Caco-2 (cell line): Measurements from ENCODE around the gene MELTF. TPM values are rescaled to one million over a fixed set of nuclear protein-coding genes. Genes with fewer than 3 reads are reported as not detected.

Experiments used
- BruUV-seq: library from RNA; stranded (reverse); fragments of 400-500 nt; replicated peaks from 2 replicates; lab custom pipeline; 2021; lab: Mats Ljungman, UMichigan
- CTCF ChIA-PET: fragments of 300-600 bp; sonication (Branson Sonifier 250); formaldehyde crosslinking; loops from one replicate; lab custom pipeline; 2022; ENCODE audit warnings: antibody characterized with exemption; lab: Charles Lee
- POLR2A ChIA-PET: fragments of 300-600 bp; sonication (Branson Sonifier 250); formaldehyde crosslinking; loops from one replicate; lab custom pipeline; 2022; ENCODE audit warnings: antibody characterized with exemption; lab: Charles Lee
- DNase-seq, 2 experiments: peaks; one replicate each; pipeline versions ENCODE4 v3.0.0 to v3.0.0-alpha.2; 2020 to 2022
- H3K27me3 ChIP-seq: replicated peaks from 2 replicates; pipeline ENCODE4 v1.6.0; 2011; ENCODE audit warnings: low read length; ENCODE audit not compliant: control insufficient read depth, insufficient read depth
- H3K36me3 ChIP-seq: 2 replicates; pipeline ENCODE4 v1.5.1; 2011; ENCODE audit warnings: low read length; ENCODE audit not compliant: control insufficient read depth, insufficient read depth
- H3K4me1 ChIP-seq: fragments of 250-450 bp; sonication (Bioruptor Pico); 2 replicates; pipeline ENCODE4 v1.5.1; 2020; ENCODE audit warnings: mild to moderate bottlenecking
- H3K4me3 ChIP-seq: 2 replicates; pipeline ENCODE4 v1.5.1; 2011; ENCODE audit warnings: low read depth, mild to moderate bottlenecking, control low read depth, low read length
- H3K9me3 ChIP-seq: fragments of 250-450 bp; sonication (Bioruptor Pico); 2 replicates; pipeline ENCODE4 v1.5.1; 2020; ENCODE audit warnings: mild to moderate bottlenecking, moderate library complexity
- H3K27ac Mint-ChIP-seq: one replicate; pipeline ENCODE4 v1.8.0; 2022; ENCODE audit warnings: mixed read lengths; ENCODE audit not compliant: unreplicated experiment
- H3K27me3 Mint-ChIP-seq: one replicate; pipeline ENCODE4 v1.8.0; 2022; ENCODE audit warnings: mixed read lengths; ENCODE audit not compliant: insufficient read depth, unreplicated experiment
- H3K36me3 Mint-ChIP-seq: one replicate; pipeline ENCODE4 v1.8.0; 2022; ENCODE audit warnings: mild to moderate bottlenecking, mixed read lengths; ENCODE audit not compliant: insufficient read depth, unreplicated experiment
- H3K4me1 Mint-ChIP-seq: one replicate; pipeline ENCODE4 v1.8.0; 2022; ENCODE audit warnings: low read depth, mixed read lengths; ENCODE audit not compliant: unreplicated experiment
- H3K4me3 Mint-ChIP-seq: one replicate; pipeline ENCODE4 v1.8.0; 2022; ENCODE audit warnings: mild to moderate bottlenecking, moderate library complexity, mixed read lengths; ENCODE audit not compliant: unreplicated experiment
- H3K9me3 Mint-ChIP-seq: one replicate; pipeline ENCODE4 v1.8.0; 2022; ENCODE audit warnings: mixed read lengths; ENCODE audit not compliant: unreplicated experiment
- CTCF ChIP-seq, 2 experiments: fragments of 200-600 bp in 1 of 2; IDR thresholded peaks; 1 replicate in 1 of 2; 2 replicates in 1 of 2; pipeline versions ENCODE4 v1.5.1 to v1.8.0; 2011 to 2022; ENCODE audit warnings: antibody characterized with exemption in 1 of 2, control low read depth in 1 of 2, inconsistent platforms in 1 of 2, low read depth in 1 of 2, low read length in 1 of 2, mild to moderate bottlenecking in 1 of 2, moderate library complexity in 1 of 2; ENCODE audit not compliant: insufficient read depth in 1 of 2, severe bottlenecking in 1 of 2, unreplicated experiment in 1 of 2
- intact Hi-C: fragments of 100-400 bp; cut with micrococcal nuclease; formaldehyde crosslinking; loops from one replicate; pipeline ENCODE4 v1.10.0; 2022; ENCODE audit not compliant: unreplicated experiment
- total RNA-seq: library from RNA; stranded (reverse); gene quantifications from 2 replicates; pipeline ENCODE4 v1.2.3, GENCODE V29; 2022

Gene MELTF
- total RNA-seq, 1 experiment from 2014 or later = 29.3 TPM

- H3K9me3 Mint-ChIP-seq = no peaks in the 10 kb centered on the region
- no TSS peak for BruUV-seq
- H3K4me1 Mint-ChIP-seq = peaks cover 2% of the 10 kb centered on the region
- CTCF ChIA-PET = no interaction called here
- peak in 1 of 2 experiments; percentile 15 for DNase-seq
- Histone ChIP-seq H3K27me3 (no peaks in the 10 kb centered on the region), H3K4me3 (no peak overlapping the region), H3K9me3 (no peaks in the 10 kb centered on the region), H3K4me1 (peaks cover 20% of the 10 kb centered on the region), H3K36me3 (no peaks in the 10 kb centered on the region)
- no peak overlapping the region for H3K27ac Mint-ChIP-seq
- POLR2A ChIA-PET = no interaction called here
- H3K4me3 Mint-ChIP-seq = no peak overlapping the region
- intact Hi-C loops = no loop called here
- TF ChIP-seq CTCF (IDR thresholded peaks at IDR 0.05; ENCODE audit: insufficient read depth in 1 of 2, low read depth in 1 of 2, low read length in 1 of 2, severe bottlenecking in 1 of 2, unreplicated experiment in 1 of 2) = no peak
- no peaks in the 10 kb centered on the region for H3K36me3 Mint-ChIP-seq
- no peaks in the 10 kb centered on the region for H3K27me3 Mint-ChIP-seq
Measured at GRCh38 chr3:196994056-196994455, 35.6 kb downstream of the MELTF start.

- Mint-ChIP-seq H3K9me3 (no peaks in the 10 kb centered on the region), H3K36me3 (no peaks in the 10 kb centered on the region), H3K27ac (no peak overlapping the region), H3K27me3 (no peaks in the 10 kb centered on the region), H3K4me3 (no peak overlapping the region), H3K4me1 (peaks cover 12% of the 10 kb centered on the region)
- no peak for TF ChIP-seq CTCF (IDR thresholded peaks at IDR 0.05; ENCODE audit: insufficient read depth in 1 of 2, low read depth in 1 of 2, low read length in 1 of 2, severe bottlenecking in 1 of 2, unreplicated experiment in 1 of 2)
- Histone ChIP-seq H3K9me3 (no peaks in the 10 kb centered on the region), H3K4me1 (peaks cover 35% of the 10 kb centered on the region), H3K36me3 (no peaks in the 10 kb centered on the region), H3K27me3 (no peaks in the 10 kb centered on the region), H3K4me3 (no peak overlapping the region)
- no TSS peak for BruUV-seq
- ChIA-PET CTCF (interaction anchor here (0.6 to 1.0 kb wide), 2 partner anchors 13 to 43 kb away, joined by 3 to 7 read pairs; no protein-coding TSS in a partner anchor), POLR2A (no interaction called here)
- intact Hi-C loops = no loop called here
- DNase-seq = peak in 1 of 2 experiments; percentile 15
Measured at GRCh38 chr3:196992461-196993065, 37.1 kb downstream of the MELTF start.

- H3K27ac Mint-ChIP-seq = no peak overlapping the region
- no TSS peak for BruUV-seq
- POLR2A ChIA-PET = no interaction called here
Measured at GRCh38 chr3:196991581-196992460, 37.8 kb downstream of the MELTF start.

More at GRCh38 chr3:196991581-196992460, 37.8 kb downstream of the MELTF start:
- CTCF ChIA-PET = interaction anchor here (0.6 to 1.0 kb wide), 2 partner anchors 12 to 44 kb away, joined by 3 to 7 read pairs; no protein-coding TSS in a partner anchor
- intact Hi-C loops = no loop called here
- peaks cover 15% of the 10 kb centered on the region for H3K4me1 Mint-ChIP-seq
- Histone ChIP-seq H3K4me1 (peaks cover 38% of the 10 kb centered on the region), H3K27me3 (no peaks in the 10 kb centered on the region), H3K4me3 (no peak overlapping the region), H3K9me3 (no peaks in the 10 kb centered on the region), H3K36me3 (no peaks in the 10 kb centered on the region)
- H3K27me3 Mint-ChIP-seq = no peaks in the 10 kb centered on the region
- TF ChIP-seq CTCF (IDR thresholded peaks at IDR 0.05; ENCODE audit: insufficient read depth in 1 of 2, low read depth in 1 of 2, low read length in 1 of 2, severe bottlenecking in 1 of 2, unreplicated experiment in 1 of 2) = no peak
- no peaks in the 10 kb centered on the region for H3K9me3 Mint-ChIP-seq
- H3K36me3 Mint-ChIP-seq = no peaks in the 10 kb centered on the region
- H3K4me3 Mint-ChIP-seq = no peak overlapping the region
- DNase-seq = peak in 1 of 2 experiments; percentile 26
